Stimulated activated CD4-positive, alpha-beta T cell treated with anti-CD3 and anti-CD28 coated beads, Interleukin-1b, Interleukin-23, amount 100 ng/mL, for 24 hours (primary cell): ENCODE data around the gene ZP2.
"Not testable (repeated sequence)": the region's sequence is repeated elsewhere in the genome, so short reads cannot be mapped to it uniquely, and the experiment has no call there.

Experiments
- DNase-seq, 4 experiments: peaks; one replicate each; pipeline ENCODE4 v3.0.0-alpha.2; 2020; ENCODE audit warnings: low read depth in 4 of 4, low spot score in 1 of 4

ZP2 gene

DNA sequence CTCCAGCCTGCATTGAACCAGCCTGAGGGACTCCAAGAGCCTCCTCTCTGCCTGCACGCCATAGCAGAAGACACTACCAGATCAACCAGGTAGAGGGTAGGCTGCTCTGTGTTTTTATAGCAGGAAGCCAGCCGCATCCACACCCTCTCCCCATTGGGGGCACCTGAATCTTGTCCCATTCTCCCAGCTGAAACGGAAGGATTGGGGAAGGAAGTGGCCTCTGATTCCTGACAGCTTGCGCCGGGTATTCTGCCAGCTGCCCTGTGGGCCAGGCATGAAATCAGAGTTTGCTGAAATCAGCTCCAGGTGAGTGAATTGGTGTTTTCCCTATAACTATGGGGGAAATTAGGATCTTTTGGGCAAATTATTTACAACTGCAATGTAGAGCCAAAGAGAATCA is at the start of gene ZP2:
TSS of gene ZP2 (minus strand) at position 89 of the 400 bp plus-strand sequence. CDS start at position 62, 27 bp downstream.
- no peak for DNase-seq

DNA sequence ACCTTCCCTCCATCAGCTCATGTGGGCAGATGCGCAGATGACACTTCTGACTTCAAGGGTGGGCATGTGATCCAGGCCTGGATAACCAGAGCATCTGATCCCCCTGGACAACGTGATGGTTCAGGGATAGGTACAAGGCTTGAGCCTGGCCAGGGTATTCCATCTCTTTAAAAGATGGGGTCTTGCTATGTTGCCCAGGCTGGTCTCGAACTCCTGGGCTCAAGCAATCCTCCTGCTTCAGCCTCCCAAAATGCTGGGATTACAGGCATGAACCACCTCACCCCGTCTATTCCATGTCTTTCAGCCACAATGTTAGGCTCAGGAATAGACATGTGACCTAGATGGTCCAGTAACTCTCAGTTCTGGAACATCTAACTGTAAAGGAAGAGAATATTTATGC is 45.9 kb upstream of the ZP2 start:
- no peak for DNase-seq

DNA sequence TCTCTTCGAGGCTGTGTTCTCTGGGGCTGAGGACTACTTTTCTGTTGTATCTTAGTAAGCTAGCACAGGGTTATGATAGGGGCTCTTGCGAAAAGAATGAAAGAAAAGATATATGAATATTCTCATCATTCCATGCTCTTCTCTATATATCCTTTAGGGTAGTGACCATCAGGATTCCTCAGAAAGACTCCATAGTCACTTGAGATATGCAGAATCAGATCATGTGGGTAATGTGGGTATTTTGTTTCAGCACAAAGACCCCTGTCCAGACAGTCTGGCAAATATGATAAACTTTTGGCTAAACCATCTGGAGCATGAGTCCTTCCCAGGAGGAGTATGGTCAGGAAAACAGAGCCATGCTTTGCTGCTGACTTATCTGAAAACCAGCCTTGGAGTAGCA is 45.3 kb upstream of the ZP2 start:
- DNase-seq: no peak

DNA sequence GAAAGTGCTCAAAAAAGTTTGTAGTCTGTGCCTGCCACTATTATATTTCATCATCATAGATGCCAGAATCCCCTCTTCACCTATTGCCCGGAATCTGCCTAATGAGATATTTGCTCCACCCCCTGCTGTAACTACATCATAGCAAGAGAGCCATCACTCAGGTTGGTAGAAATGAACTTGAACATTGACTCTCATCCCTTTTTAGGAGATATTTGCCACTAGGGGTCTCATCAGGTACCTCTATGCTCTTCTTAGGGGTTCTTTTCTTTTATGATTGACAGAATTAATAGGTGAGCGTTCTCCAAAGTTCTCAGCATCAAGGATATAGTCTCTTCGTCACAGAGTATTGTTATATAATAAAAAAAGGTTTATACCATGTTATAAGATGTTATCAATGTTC is 42.1 kb upstream of the ZP2 start:
- DNase-seq: no peak

DNA sequence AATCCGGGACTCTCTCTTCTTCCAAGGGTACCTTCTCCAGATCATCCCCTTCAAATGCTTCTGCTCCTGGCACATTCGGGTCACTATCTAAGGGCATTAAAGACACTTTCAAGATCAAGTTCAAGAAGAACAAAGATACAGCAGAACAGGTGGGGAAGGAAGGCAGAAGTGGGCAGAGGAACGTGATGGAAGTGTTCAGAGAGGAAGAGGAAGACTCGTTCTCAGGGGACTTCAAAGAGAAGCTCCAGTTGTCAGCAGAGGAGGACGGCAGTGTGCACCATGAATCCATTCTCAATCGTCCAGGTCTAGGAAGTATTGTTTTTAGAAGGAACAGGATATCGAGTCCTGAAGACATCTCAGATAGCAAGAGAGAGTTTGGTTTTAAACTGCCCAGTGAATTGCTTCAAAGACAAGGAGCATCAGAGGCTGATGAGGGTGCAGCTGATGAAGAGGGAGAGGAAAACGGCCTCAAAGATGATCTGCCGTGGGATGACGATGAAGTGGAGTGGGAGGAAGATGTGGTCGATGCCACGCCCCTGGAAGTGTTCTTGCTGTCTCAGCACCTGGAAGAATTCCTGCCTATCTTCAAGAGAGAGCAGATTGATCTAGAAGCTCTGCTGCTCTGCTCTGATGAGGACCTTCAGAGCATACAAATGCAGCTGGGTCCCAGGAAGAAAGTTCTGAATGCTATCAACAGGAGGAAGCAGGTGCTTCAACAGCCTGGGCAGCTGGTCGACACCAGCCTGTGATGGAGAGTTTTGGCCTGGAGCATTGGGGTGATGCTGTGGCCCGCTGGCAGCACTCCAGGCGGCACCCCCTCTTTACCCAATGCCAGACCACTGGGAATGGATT is 38.9 kb upstream of the ZP2 start:
- DNase-seq: no peak

DNA sequence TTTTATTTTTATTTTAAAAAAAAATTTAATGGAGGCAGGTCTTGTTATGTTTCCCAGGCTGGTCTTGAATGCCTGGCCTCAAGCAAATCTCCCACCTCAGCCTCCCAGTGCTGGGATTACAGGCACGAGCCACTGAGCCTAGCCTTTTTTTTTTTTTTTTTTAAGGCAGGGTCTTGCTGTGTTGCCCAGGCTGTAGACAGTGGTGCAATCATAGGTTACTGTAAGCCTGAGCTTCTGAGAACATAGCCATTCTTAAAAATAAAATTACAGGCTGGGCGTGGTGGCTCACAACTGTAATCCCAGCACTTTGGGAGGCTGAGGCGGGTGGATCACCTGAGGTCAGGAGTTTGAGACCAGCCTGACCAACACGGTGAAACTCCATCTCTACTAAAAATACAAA is 36.8 kb upstream of the ZP2 start:
- DNase-seq: not testable (repeated sequence)

DNA sequence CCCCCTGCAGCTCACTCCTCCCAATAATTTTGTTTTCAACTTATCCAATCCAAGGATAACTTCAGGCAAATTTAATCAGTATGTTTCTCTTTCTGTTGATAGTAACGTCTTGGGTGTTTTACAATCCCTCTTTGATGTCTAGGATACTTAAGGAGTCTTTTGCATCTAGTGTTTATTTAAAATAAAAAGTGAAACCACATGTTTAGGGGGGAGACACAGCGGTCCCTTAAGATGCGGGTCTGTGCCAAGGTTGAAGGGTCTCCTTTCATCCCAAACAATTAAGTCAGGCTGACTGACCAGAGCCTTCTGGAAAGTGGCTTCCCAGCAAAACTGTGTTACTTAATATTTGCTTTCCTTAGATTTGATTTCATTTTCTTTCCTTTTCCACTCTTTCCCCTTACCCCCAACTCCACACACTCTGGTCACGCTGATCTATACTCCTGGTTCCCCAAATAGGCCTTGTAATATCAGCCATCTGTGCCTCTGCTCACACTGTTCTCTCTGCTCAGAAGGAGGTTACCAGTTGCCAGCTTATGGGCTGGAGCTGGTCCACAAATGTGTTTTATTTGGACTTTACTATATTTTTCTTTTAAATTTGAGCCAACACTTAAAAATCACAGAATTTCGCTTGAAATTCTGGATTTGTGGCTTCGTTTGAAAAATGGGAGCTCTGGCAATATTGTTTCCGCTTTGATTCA is 33.3 kb upstream of the ZP2 start:
- DNase-seq: no peak

DNA sequence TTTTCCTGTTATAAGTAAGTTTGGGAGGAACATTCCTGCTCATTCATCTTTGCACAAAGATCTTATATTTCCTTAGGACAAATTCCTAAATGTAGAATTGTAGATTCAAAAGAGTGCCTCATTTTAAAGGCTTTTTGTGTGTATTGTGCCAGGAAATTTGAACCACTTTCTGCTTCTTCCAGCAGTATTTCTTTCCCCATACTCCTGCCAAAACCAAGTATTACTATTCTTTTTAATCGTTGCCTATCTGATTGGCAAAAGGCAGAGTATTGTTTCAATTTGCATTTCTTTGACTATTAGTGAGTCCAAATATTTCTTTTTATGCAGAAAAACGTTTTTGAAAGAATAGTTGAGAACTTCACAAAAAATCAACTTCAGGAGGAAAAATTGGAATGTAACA is 31.4 kb upstream of the ZP2 start:
- no peak for DNase-seq

DNA sequence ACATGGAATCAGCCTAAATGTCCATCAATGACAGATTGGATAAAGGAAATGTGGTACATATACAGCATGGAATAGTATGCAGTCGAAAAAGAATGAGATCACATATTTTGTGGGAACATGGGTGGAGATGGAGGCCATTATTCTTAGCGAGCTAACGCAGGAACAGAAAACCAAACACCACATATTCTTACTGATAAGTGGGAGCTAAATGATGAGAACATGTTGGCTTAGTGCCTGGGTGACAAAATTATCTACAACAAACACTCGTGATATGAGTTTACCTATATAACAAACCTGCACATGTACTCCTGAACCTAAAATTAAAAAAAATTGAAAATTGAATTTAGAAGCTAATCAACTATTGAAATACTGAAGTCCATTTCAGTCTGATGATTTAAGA is 28.3 kb upstream of the ZP2 start:
- DNase-seq: no peak

DNA sequence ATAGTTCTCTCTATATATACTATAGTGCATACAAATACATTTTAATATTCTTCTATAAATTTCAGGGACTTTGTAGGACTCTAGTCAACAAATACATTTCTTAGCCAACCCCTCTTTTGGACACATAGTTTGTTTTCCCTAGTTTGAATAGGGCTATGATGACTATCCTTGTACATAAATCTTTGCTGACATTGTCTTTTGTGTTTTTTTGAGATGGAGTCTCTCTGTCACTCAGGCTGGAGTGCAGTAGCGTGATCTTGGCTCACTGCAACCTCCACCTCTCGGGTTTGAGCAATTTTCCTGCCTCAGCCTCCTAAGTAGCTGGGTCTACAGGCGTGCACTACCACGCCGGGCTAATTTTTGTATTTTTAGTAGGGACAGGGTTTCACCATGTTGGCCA is 25.5 kb upstream of the ZP2 start:
- no peak for DNase-seq

DNA sequence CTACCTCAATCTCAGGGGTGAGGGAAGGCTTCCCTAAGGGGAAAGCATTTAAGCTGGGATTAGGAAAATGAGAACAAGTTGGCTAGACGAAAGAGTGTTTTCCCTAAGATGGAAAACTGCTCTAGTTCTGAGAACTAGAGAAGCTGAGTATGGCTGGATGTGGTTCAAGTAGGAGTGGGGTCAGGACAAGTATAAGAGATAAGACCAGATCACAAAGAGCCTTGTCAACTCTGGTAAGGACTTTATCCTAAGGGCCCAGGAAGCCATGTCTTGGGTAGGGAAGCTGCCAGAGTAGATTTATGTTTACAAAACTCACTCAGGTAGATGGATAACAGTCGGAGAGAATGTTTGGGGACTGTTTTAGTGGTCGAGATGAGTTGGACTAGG is 23.8 kb upstream of the ZP2 start:
- DNase-seq: no peak

DNA sequence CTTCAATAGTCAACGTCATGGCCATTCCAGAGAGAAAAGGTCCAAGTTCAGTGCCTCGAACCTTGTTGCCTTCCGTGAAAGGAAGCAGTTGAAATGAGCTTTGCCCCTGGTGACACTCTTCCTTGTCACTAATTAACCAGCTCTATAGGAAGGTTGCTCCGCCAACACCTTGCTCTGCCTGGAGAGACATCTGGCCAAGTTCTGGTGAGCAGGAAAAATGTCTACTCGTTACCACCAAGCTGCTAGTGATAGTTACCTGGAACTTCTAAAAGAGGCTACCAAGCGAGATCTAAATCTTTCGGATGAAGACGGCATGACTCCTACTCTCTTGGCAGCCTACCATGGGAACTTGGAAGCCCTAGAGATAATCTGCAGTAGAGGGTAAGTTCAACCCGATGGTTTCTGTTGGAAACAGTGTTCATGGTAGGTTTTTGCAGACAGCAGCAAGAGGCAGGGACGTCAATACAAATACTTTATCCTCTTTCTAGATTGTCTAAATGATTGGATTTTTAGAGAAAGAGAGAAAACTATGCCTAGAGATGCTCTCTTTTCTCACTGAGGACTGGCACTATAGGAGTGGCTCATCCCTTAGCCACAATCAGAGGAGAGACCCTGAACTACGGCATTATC is 22.3 kb upstream of the ZP2 start, which contains the start of gene ANKS4B:
TSS of gene ANKS4B (plus strand) at position 179 of the 630 bp plus-strand sequence. CDS start at position 218, 39 bp downstream.
- no peak for DNase-seq

DNA sequence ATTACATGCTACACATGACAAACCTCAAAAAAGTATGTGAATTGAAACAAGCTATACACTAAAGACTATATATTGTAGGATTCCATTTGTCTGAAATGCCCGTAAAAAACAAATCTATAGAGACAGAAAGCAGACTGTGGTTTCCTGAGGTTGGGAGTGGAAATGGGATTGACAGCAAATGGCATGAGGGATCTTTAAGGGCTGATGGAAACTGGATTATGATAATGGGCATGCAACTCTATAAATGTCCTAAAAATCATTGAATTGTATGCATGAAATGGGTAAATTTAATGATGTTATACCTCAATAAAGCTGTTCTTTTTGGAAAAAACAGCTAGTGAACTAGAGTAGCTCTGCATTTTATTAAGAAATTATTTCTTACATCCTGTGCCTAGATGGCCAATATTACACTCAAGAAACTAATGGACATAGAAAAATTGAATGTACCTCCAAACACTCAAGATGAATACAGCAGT is 21.7 kb upstream of the ZP2 start:
- DNase-seq: no peak

DNA sequence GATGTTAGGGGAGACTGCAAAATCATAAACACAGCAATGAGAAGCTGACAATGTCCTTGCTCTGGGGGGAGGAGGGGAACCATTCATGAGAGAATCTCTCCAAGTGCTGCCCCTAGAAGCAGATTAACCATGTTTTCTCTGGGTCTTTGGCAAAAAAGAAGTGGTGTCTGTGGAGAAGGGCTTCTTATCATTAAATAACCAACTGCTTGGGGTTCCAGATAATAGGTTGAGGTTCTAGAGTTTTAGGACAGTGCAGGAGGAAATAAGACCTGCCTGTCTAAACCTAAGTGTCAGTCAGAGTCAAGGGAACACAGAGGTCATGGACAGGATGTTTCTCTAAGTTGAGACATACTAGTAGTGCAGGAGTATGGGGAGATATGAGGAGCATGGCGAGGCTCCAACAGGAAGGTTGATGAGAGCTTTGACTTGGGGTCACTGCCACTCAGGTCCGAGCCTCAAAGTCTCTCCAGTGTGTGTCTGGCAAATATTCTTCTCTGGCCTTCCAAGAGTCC is 17.0 kb upstream of the ZP2 start:
- no peak for DNase-seq

DNA sequence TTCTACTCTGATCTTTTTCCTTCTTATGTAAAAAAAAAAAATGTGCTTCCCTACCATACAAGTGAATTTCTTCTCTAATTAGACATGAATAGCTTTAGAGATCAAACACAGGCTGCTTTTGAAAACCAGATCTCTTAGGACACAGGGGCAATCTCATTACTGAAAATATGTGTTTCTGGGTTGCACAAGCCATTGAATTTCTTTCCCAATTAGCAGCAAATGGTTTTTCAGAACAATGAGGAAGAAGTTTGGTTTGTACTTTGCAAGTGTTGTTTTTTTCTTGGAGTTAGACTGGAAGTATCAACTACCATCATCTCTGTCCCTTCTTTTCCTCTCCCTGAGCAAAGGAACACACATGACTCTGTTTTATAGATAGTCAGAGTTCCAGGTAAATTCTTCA is 16.5 kb upstream of the ZP2 start:
- no peak for DNase-seq

DNA sequence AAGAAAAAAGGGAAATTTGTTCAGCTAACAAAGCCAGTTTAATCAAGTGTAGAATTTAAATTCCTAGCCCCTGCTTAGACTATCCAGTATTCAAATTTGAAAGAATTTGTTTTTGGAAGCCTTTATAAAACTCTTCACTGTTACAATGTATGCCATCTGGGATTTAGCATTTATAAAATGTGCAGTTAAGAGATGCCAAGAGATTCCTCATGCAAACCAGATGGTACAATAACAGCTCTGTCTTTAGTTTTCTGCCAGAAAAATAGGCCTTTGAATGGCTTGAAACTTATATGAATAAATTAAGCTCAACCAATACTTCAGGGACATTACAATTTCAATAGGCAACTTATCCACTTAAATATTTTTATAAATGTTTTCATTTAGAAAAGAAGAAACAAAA is 15.4 kb upstream of the ZP2 start:
- no peak for DNase-seq

DNA sequence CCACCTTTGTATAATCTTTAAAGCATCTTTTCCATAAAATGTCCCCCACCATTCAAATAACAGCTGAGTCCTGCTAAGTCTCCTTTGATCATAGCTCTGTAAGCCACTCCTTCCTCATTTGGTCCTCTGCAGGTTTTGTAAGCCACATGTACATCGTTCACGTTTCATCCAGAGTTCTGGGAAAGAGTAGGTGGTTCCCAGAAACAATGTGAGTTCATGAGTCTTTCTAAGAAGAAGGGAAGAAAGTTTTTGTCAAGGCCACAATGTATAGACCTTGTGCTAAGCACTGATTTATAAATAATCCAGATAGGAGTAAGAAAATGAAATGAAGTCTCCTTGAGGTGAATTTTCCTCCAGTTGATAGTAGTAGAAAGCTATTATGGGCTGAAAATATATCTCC is 13.4 kb upstream of the ZP2 start:
- no peak for DNase-seq

DNA sequence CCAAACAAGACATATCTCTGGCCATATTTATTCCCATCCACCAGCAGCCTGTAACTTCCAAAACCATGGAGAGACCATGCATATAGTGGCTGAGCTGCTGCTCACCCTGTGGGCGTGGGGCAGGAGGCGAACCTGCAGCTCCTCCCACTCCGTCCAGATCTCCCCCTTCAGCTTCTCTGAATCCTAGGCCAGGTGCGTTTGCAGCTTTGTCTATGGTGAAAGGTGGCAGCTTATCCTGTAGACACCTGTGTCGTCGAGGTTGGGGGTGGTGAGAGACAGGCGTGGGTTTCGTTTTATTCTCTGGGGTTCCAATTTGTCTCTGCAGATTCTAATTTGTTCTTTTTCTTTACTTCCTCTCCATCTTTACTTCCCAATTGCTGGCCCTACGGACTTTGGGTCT is 12.4 kb upstream of the ZP2 start:
- DNase-seq: no peak

DNA sequence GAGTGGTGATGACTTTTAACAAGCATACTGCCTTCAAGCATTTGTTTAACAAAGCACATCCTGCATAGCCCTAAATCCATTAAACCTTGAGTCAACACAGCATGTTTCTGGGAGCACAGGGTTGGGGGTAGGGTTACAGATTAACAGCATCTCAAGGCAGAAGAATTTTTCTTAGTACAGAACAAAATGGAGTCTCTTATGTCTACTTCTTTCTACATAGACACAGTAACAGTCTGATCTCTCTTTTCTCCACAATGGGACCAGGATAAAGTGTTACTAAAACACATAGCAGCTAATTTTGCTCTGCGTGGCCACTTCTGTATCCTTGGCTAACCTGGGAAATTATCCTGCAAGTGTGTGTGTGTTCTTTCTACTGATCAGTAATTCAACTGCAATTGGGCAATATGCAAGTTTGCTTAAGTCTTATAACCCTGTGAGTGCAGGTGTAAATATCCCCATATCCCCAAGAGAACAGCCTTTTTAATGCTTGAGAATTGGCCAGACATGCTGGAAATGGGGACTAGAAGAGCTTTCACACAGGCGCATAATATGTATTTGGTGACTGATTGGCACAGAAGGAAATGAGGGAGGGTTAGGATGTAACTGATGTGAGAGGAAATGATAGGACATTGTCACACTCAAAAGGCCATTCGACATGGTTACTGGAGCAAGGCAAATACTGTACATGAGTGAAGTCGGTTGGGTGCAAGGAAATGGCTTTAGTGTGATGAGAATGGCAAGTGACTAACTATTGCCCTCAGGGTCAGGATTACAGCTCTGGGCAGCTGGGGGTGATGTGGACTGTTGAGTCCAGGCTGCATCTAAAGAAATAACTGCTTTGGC is 11.3 kb upstream of the ZP2 start:
- DNase-seq: no peak

DNA sequence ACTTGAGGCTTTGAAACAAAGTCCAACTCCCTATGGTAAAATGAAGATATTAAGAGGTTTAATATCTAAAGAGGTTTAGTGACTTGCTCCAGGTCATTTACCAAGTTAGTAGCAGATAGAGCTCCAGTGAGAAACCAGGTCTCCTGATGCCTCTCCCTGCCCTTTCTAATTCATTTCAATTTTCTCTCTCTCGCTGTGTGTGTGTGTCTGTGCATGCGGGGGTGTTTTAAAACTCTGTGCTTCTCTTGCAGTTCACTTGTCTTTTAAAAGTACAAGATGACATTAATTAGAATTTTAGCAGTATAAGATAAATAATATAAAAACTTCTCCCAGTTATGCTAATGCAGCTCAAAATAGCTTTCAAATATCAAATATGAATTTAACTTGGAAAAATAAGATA is 8.2 kb upstream of the ZP2 start:
- DNase-seq: no peak

DNA sequence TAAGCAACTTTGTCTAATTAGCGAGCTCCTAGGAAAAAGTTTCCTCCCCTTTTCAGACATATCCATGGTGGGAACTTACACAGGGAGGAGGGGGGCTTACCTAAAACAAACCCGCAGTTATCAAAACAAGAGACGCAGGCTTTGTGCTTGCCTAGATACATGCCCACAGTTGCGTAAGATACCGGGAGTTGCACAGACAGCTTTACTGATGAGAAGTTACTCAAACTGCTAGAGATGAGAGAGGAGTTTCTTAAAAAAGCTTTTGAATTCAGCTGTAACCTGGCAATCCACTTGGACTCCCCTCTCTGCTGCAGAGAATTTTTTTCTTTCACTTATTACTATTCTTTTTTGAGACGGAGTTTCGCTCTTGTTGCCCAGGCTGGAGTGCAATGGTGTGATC is 6.8 kb upstream of the ZP2 start:
- no peak for DNase-seq
